Inflammatory macrophage treated with lipopolysaccharide for 4 hours (primary cell): Measurements from ENCODE around the gene DCBLD2.

Experiments used
- DNase-seq: peaks from one replicate; pipeline ENCODE4 v3.0.0-alpha.2; 2020

Gene DCBLD2, protein sequence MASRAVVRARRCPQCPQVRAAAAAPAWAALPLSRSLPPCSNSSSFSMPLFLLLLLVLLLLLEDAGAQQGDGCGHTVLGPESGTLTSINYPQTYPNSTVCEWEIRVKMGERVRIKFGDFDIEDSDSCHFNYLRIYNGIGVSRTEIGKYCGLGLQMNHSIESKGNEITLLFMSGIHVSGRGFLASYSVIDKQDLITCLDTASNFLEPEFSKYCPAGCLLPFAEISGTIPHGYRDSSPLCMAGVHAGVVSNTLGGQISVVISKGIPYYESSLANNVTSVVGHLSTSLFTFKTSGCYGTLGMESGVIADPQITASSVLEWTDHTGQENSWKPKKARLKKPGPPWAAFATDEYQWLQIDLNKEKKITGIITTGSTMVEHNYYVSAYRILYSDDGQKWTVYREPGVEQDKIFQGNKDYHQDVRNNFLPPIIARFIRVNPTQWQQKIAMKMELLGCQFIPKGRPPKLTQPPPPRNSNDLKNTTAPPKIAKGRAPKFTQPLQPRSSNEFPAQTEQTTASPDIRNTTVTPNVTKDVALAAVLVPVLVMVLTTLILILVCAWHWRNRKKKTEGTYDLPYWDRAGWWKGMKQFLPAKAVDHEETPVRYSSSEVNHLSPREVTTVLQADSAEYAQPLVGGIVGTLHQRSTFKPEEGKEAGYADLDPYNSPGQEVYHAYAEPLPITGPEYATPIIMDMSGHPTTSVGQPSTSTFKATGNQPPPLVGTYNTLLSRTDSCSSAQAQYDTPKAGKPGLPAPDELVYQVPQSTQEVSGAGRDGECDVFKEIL

DNA sequence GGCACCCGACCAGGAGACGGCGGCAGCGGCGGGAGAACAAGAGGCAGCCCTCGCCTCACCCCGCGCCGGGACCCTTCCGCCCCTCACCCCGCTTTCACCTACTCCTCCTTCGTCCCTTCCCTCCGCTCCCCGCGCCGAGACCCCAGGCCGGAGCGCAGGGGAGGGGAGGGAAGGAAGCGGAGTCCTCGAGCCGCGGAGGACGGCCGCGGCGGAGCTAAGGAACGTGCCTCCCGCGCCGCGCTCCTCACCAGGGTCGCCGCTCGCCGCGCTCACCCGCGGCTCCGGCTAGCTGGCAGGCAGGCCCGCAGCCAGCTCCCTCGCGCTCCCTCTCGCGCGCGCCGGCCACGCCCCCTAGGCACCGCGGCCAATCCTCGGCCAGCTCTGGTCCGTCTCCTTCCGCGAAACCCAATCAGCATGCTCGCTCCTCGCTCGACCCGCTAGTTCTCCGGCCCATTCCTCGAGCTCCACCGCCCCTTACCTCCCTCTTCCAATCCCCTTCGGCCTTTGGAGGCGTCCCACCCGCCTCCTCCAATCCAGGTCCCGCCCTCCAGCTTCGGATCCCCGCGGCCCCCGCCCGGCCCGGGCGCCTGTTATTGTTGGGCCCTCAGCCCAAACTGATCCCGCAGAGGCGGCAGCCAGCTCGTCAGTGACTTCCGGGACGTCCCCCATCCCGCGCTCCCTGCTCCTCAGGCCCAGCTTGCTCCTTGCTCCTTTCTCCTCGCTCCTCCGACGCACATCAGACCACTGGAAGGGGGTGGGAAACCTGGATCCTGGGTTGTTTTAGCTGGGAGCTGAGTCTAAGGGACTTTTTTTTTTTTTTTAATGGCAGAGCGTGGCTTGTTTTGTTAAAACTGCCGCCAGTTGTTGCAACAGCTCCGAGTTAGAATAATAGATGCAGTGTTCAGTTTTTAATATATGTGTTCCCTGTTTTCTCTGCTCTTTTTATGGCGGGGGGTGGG is at the start of gene DCBLD2:
Gene DCBLD2, minus strand, starts transcription at position 304 of the 959 bp plus-strand sequence. CDS start 369 bp downstream, outside the sequence.
- DNase-seq: peak; percentile 98

DNA sequence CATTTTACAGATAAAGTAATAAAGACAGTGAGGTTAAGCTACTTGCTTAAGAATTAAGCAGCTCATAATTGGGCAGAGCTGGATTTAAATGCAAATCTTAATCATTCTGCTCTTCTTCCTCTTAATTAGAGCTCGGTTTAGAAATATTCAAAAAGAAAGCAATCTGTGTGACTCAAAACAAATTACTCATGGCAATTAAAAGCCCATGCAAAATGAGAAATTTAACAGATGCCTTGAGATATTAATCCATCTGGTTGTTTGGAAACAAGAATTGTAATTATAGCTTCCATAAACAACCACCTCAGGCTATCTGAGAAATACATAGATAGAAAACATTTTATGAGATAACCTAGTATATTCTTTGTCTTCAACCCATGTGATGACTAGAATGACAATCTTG is 44.2 kb upstream of the DCBLD2 start:
- no peak for DNase-seq

DNA sequence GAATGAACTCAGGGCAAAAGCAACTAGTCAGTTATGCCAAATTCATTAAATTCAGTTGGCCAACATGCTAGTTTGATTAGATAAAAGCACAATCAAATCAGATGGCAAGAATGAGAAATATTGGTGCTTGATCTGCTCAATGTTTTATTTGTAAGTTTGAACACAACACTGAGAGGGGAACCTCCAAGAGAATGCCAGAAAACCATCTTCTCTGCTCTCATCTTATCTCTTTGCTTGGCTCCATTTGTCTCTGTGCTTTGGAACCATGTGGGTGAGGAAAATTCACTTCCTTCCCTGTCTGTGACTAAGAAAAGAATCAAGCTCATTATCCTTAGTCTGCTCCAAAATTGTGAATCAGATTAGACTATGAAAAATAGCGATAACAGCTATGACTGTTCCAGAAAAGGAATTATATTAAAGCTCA is 43.6 kb upstream of the DCBLD2 start:
- no peak for DNase-seq

DNA sequence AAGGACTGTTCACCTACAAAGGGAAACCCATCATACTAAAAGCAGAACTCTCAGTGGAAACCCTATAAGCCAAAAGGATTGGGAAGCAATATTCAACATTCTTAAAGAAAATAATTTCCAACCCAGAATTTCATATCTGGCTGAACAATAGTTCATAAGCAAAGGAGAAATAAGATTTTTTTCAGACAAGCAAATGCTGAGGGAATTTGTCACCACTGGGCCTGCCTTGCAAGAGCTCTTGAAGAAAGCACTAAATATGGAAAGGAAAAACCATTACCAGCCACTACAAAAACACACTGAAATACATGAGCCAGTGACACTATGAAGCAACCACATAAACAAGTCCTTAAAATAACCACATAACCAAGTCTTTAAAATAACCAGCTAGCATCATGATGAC is 28.9 kb upstream of the DCBLD2 start:
- no peak for DNase-seq

DNA sequence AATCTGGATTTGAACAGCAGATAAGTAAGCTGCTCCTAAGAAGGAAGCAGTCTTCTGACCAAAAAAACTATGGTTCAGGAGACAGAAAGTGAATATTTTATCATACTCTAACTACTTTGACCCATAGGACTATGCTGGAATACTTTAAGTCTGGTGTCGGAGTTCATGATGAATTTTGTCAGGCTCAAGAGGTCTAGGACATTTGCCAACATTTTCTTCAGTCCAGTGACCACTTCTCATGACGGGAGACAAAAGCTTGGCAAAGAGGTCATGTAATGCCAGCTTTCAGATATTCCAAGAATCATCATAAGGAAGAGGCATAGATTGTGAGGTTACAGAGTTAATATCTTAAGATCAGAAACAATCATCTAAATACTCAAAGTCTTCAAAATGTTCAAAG is 20.5 kb upstream of the DCBLD2 start:
- DNase-seq: no peak

DNA sequence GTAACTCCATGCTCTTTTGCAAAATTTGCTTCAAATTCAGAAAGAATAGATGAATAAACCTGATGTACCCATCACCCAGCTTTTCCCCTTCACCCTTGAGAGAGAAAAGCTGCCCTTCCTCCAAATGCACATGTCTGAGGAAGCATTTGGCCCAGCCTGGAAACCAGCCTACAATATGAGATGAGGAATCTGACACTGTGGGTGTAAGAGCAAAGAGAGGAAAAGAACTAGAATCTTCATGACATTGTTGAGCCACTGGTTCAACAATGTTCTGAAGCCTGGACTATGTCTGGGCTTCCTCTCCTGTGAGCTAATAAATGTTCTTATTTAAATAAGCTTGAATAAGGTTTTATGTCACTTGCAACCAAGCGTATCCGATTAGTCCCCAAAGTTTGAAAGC is 18.7 kb upstream of the DCBLD2 start:
- DNase-seq: no peak

DNA sequence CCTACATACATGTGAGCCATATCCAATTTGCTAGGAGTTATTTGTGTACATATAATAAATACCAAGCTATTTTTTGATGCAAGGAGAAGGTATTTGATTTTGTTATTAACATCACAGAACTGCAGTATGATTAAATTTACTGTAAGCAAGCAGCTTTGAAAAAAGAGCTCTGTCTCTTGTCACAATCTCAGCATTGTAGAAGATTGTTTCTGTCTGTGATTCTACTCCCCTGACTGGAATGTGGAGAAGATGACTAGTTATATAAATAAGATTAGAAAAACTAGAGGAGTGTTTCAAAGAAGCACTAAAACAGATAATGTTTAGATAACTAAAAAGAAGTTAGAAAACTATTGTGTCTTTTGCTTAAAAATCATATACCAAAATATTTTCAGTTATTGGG is 17.1 kb upstream of the DCBLD2 start:
- DNase-seq: no peak

DNA sequence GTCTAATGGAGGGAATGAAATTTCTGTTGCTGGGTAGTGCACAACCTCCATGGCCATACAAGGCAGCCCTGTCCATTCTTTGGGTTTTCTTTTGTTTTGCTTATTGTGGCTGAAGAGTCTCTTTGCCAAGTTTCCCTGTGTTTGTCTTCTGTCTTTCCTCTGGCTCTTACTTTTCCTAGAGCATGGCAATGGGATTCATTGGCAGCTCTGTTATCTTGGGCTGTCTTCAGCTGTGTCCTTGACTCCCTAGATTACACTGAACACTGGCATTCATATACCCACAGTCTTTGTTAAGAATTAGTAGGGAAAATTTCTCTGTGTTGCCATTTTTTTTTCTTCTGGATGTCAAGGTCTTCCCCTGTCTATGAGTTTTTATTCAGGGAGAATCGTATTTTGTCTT is 16.1 kb upstream of the DCBLD2 start:
- no peak for DNase-seq

DNA sequence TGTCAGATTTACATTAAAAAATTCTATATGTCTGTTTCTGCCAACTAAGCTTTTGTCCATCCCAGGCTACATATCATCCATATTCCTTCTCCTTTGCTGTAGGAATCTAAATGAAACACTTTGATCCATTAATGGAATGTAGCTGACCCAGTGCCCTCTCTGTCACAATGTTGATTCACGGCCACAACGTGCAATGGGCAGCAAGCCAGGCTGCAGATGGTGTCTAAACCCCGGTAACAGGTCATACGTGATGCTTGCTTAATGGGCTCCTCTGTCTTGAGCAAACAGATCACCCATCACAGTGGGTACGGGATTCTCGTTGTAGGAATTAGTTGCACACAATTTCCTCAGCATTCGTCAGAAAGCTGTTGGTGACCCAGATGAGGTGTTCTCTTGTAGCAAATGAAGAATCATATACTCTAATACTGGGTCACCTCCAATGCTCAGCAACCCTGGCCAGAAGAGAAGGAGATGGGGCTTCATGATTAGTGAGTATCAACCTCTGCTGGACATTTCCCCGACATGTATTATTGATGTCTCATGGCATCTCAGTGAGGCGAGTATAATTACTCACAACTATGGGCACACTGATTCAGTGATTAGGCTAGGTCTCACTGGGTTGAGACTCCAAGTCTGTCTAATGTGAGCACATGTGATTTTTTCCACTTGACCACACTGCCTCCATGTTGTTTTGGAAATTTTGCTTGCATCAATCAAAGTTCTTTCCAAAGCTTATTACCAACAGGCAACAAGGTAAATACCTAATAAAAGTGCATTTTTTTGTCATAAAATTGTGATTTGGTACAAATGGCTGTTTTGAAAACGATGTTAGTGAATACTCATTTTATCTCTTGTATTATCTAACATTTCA is 12.9 kb upstream of the DCBLD2 start:
- no peak for DNase-seq

DNA sequence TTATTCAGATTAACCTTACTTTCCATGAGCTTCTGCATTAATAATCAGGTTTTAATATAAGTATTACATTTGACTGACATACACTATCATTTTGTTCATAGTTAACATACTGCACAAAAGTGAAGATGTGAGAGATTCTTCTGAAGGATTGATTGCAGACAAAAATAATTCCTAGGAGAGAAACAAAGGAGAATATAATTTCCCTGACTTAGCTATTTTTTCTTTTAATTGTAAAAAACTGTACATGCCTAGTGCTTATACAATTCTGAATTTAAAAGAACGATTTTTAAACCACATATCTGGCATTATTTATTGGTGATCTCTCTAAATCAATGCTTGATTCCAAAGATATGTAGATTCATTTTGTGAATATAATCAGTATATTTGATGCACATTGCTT is 11.0 kb upstream of the DCBLD2 start:
- no peak for DNase-seq

DNA sequence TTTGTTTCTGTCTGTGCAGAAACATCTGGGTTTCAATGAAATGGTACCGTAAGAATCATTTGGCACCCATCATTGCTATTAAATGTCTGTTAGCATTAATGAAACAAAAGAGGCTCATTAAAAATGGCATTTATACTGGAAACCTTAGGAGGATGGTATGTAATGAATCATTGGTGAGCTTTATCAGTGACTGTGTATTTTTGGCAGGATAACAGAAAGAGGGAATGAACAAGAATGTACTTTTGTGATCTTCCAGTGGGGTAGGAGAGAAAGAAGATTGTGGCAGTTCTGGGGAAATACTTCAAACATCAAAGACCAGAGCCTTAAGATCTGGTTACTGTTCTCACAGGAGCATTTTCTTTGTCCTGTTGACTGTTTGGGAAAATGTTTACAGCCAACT is 4.7 kb upstream of the DCBLD2 start:
- DNase-seq: no peak

DNA sequence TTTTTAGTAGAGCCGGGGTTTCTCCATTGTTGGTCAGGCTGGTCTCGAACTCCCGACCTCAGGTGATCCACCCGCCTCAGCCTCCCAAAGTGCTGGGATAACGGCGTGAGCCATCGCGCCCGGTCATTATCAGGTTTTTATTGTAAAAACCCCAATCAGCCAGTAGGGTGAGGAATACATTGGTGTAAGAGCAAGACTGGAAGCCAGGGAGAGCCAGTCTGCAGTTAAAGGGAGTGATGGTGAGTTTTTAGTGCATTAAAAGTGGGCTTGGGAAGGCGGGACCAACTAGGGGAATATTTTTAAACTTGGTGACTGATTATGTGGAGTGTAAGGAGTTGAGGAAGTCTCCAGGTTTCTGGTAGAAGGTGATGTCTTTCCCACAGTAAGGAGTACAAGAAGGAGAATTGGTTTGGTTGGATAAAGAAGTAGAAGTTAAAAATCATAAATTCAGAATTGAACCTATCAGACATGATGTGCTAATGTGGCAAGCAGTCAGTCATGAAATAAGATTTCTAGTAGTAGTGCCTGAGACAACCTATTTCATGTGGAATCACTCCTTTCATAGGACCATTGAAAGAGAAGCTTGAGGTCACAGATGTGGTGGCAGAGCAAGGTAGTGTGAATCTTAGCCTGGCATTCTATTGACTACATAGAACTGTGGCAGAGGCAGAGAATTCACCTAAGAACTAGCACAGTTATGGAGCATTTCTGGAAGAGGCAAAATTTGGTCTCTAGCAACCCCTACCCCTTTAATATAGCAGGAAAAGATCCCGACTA is 2.4 kb upstream of the DCBLD2 start:
- DNase-seq: no peak

DNA sequence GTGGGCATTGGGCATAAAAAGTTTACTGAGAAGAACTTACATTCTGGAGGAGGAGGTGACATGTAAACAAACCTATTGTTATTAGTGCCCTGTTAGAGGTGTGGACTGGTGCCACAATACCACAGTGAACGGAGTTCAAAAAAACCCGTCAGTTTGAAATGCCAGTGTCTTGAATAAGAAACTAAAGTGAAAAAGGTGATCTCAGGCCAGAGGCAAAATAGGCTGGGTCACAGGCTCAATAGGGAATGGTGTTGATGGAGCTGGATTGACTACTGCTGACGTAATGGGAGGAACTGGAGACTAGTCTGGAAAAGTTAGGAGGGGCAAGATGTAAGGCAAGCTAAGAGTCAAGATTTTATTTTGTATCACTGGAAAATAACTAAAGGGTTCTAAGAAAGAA is 1.6 kb upstream of the DCBLD2 start:
- DNase-seq: no peak

DNA sequence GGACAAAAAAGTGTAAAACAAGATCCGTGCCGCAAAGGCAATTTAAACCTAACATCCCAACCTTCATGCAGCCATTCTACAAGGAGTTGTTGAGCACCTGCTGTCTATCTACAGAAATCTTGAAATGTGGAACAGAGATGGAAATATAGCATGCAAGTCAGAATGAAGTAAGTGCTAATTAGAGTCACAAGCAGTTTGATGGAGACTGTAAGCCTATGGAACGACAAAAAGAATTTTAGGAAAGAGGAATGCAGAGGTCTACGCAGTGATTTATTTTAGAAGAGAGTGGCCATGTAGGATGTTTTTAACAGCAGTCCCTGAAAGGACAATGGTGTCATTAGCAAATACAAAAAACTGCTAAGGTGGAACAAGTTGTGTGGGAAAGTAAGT is 851 bp upstream of the DCBLD2 start:
- DNase-seq: no peak

DNA sequence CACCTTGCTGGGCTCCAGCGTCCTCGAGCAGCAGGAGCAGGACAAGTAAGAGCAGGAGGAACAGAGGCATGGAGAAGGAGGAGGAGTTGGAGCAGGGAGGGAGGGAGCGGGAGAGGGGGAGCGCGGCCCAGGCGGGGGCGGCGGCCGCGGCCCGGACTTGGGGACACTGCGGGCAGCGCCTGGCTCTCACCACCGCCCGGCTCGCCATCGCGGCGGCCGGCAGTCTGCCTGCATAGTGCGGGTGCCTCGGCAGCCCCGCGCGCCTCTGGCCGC is 440 bp downstream of the DCBLD2 start:
- DNase-seq: peak; percentile 4

DNA sequence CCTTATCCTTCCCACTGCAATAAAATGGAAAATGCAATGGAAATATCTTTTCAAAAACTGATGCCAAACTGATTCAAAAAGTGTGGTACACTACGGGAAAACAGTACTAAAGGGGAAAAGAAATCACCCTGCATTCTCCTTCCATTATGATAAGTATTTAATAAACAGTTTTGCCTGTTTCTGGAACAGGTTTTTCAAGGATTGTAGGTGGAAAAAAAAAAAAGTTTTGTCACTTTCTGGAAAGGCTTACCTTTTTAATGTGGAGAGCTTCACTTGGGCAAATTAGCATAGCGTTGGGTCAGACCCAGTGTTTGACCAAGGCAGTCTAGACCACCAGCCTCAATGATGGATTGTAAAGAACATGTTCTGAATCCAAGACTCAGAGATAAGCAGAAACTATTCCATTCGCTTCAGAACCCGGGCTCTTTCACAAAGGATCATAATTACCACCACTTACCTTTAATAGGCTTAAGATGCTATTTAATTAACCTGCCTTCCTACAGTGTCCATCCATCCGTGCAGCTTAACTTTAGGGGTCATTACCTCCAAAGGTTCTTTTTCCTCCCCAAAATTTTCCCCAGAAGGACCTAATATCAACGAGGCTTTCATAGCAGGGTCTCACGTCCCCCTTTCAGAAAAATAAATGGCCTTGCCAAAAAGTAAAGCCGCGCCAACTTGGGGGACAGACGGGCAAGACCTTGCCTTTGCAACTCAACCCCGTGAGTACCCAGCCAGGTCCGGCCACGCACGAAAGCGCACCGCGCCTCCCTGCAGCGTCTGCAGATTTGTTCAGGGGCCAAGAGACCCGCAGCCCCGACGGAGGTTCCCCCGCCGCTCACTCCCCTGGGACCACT is 1.0 kb downstream of the DCBLD2 start:
- DNase-seq: no peak

DNA sequence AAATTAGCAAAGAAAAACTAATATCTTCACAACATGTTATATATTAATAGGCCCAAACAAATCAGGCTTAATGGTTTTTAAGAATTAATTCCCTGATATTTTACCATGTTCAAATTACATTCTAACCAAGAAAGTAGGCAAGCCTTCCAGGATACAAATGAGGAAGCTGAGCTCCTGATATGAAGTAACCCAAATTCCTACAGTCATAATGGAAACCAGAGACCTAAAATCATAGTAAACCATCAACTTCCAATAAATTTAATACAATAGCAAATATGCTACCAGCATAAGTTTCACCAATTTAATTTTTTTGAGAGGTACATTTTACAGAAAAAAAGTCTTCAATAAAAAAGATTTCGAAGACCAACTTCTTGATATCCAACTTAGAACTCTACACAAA is 3.8 kb downstream of the DCBLD2 start:
- DNase-seq: peak; percentile 6

DNA sequence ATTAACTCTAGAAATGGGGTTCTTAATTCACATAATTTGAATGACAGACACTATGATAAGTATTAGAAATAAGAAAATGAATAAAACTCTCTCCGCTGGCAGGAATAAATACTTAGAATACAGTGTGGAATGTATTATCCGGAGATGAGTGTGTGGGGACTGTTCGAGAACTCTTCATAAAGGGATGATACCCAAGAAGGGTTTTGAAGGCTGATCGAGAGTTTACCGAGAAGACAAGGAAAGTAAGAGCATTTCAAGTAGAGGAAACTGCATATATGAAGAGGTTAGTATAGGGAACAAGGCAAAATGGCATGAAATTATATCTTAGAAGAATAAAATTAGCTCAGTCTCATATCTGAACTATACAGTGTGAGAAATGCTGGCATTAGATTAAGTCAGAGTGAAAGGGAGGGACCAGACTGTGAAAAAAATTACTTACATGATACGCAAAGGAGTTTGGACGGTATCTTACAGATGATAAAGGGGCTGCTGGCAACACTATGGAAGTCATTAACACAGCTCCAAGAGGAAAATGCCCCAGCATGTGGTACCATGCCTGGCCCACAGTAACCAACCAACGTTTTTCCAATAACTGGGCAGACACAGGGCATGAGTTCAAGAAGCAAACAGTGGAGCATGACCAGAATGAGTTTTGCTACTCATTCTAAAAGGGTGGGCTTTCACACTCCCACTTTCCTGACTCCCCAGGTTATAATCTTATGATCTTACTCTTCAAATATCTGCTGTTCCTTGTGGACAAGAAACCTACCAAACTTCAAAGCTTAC is 6.5 kb downstream of the DCBLD2 start:
- DNase-seq: no peak

DNA sequence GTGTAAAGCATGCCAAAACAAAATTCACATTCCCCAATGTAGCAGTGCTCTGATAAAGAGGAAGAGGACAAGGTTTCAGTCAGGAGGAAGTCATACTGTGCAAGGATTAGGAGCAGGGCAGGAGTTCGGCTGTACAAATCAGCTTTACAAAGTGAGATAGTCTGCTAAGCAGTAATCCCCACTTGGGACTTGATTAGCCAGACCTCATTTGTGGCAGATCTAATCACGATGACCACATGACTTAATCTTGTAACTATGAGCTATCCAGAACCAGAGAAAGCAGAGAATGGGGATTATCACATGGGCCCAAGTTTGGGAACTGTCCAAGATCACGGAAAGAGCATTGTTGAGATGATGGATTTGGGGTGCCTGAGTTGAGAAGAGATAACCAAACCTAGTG is 7.8 kb downstream of the DCBLD2 start:
- DNase-seq: peak; percentile 5

DNA sequence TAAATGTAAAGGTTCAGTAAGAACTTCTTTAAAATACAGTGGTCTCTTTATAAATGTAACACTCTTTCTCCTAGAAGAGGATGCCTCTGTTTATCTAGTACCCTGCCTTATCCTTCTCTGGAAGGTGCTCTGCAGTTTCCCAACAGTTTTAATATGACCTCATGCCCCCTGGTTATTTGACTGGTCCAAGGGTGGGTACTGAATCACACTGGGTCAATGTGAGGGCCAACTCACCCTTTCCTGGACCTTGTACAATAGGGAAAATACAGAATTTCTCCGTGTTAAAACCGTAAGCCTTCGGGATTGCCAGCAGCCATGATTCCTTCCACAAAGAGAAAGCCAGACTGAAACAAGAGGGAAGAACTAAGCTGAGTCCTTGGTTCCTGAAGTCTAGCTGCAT is 9.2 kb downstream of the DCBLD2 start:
- DNase-seq: no peak
